Panc1 (cell line): ENCODE results near the gene PRKACB. TPM values are rescaled to one million over a fixed set of nuclear protein-coding genes. Genes with fewer than 3 reads are reported as not detected.

ENCODE experiments used
- ATAC-seq: fragments of 200-7000 bp; cut with Tn5 transposase; 2 replicates; pipeline ENCODE4 v1.9.1; 2020; ENCODE audit warnings: mild to moderate bottlenecking, moderate library complexity
- BruUV-seq: library from RNA; stranded (reverse); fragments of 400-500 nt; replicated peaks from 2 replicates; lab custom pipeline; 2021; lab: Mats Ljungman, UMichigan
- CTCF ChIA-PET: fragments of 300-600 bp; sonication (Branson Sonifier 250); formaldehyde crosslinking; loops from one replicate; lab custom pipeline; 2022; ENCODE audit warnings: antibody characterized with exemption; lab: Charles Lee
- POLR2A ChIA-PET: fragments of 300-600 bp; sonication (Branson Sonifier 250); formaldehyde crosslinking; loops from one replicate; lab custom pipeline; 2022; ENCODE audit warnings: antibody characterized with exemption; lab: Charles Lee
- DNase-seq: peaks from one replicate; pipeline ENCODE4 v3.0.0-alpha.2; 2010; ENCODE audit warnings: low read depth, low spot score
- H3K27ac ChIP-seq: 2 replicates; pipeline ENCODE4 v1.5.1; 2011; ENCODE audit warnings: mild to moderate bottlenecking, low read length, inconsistent platforms
- H3K27me3 ChIP-seq: fragments of 200-500 bp; sonication (Bioruptor generic); 2 replicates; pipeline ENCODE4 v1.6.0; 2014; ENCODE audit warnings: low read length, inconsistent platforms; ENCODE audit not compliant: control insufficient read depth, insufficient read depth
- H3K36me3 ChIP-seq: fragments of 200-500 bp; sonication (Bioruptor generic); 2 replicates; pipeline ENCODE4 v1.5.1; 2014; ENCODE audit warnings: inconsistent platforms, mild to moderate bottlenecking, low read length, moderate library complexity; ENCODE audit not compliant: control insufficient read depth, insufficient read depth
- H3K4me1 ChIP-seq: 2 replicates; pipeline ENCODE4 v1.5.1; 2011; ENCODE audit warnings: inconsistent platforms, mild to moderate bottlenecking, low read length, moderate library complexity; ENCODE audit not compliant: control insufficient read depth, insufficient read depth
- H3K4me3 ChIP-seq, 2 experiments: 2 replicates each; pipeline ENCODE4 v1.5.1; 2011 to 2012; ENCODE audit warnings: low read depth in 2 of 2, low read length in 2 of 2, mild to moderate bottlenecking in 2 of 2, inconsistent platforms in 1 of 2, moderate library complexity in 1 of 2
- H3K9me3 ChIP-seq: fragments of 200-500 bp; sonication (Bioruptor generic); 2 replicates; pipeline ENCODE4 v1.5.1; 2014; ENCODE audit warnings: low read depth, mild to moderate bottlenecking, inconsistent platforms, low read length, moderate library complexity; ENCODE audit not compliant: control insufficient read depth, insufficient read depth
- POLR2AphosphoS5 ChIP-seq: IDR thresholded peaks from 2 replicates; pipeline ENCODE4 v1.6.1; 2012; ENCODE audit warnings: mild to moderate bottlenecking, low read depth, low read length, moderate library complexity
- SIN3A ChIP-seq: IDR thresholded peaks from 2 replicates; pipeline ENCODE4 v1.6.1; 2012; ENCODE audit warnings: low read depth, mild to moderate bottlenecking, low read length, moderate library complexity, borderline replicate concordance; ENCODE audit not compliant: insufficient read depth
- TCF7L2 ChIP-seq: IDR thresholded peaks from 2 replicates; pipeline ENCODE4 v1.6.1; 2011; ENCODE audit warnings: mild to moderate bottlenecking, low read depth, low read length, inconsistent platforms
- in situ Hi-C: cut with HindIII; loops from 2 replicates; pipeline ENCODE4 v1.10.0; 2016; ENCODE audit warnings: low sequenced_read_pairs, low pct_unique_long_range_greater_than_20kb
- intact Hi-C: fragments of 100-400 bp; cut with micrococcal nuclease; formaldehyde crosslinking; loops from one replicate; pipeline ENCODE4 v1.10.0; 2022; ENCODE audit not compliant: unreplicated experiment
- total RNA-seq: library from RNA; stranded (reverse); gene quantifications from one replicate; pipeline ENCODE4 v1.2.1, GENCODE V29; 2021; ENCODE audit not compliant: unreplicated experiment
- TF ChIP-seq, protein P1 (sequence below): fragments of 450-650 bp; IDR thresholded peaks from 2 replicates; pipeline ENCODE4 v1.5.1; 2017; ENCODE audit warnings: mild to moderate bottlenecking
- TF ChIP-seq, protein P2 (sequence below), 2 experiments: IDR thresholded peaks; 2 replicates each; pipeline ENCODE4 v1.6.1; 2011 to 2012; ENCODE audit warnings: low read depth in 2 of 2, control low read depth in 1 of 2, low read length in 1 of 2, mild to moderate bottlenecking in 1 of 2, moderate library complexity in 1 of 2; ENCODE audit not compliant: insufficient read depth in 1 of 2

Gene PRKACB
- total RNA-seq, 1 experiment from 2014 or later: 54.9 TPM

DNA sequence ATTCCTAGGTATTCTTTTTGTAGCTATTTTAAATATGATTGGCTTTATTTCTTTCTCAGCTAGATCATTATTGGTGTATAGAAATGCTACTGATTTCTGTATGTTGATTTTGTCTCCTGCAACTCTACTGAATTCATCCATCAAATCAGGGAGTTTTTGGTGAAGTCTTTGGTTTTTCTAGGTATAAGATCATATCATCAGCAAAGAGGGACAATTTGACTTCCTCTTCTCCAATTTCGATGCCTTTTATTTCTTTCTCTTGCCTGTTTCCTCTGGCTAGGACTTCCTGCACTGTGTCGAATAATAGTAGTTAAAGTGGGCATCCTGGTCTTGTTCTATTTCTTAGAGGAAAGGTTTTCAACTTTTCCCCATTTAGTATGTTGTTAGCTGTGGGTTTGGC lies 27.5 kb upstream of the PRKACB start:
- H3K9me3 ChIP-seq: no peaks in the 10 kb centered on the region
- H3K27ac ChIP-seq: no peak overlapping the region
- no peak overlapping the region for H3K4me3 ChIP-seq
- intact Hi-C loops: no loop called here
- H3K4me1 ChIP-seq: no peaks in the 10 kb centered on the region
- H3K36me3 ChIP-seq: no peaks in the 10 kb centered on the region
- in situ Hi-C loops: no loop called here
- ChIA-PET POLR2A (no interaction called here), CTCF (no interaction called here)
- ATAC-seq: no peak
- no peaks in the 10 kb centered on the region for H3K27me3 ChIP-seq
- TF ChIP-seq, protein P1, sequence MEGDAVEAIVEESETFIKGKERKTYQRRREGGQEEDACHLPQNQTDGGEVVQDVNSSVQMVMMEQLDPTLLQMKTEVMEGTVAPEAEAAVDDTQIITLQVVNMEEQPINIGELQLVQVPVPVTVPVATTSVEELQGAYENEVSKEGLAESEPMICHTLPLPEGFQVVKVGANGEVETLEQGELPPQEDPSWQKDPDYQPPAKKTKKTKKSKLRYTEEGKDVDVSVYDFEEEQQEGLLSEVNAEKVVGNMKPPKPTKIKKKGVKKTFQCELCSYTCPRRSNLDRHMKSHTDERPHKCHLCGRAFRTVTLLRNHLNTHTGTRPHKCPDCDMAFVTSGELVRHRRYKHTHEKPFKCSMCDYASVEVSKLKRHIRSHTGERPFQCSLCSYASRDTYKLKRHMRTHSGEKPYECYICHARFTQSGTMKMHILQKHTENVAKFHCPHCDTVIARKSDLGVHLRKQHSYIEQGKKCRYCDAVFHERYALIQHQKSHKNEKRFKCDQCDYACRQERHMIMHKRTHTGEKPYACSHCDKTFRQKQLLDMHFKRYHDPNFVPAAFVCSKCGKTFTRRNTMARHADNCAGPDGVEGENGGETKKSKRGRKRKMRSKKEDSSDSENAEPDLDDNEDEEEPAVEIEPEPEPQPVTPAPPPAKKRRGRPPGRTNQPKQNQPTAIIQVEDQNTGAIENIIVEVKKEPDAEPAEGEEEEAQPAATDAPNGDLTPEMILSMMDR: no peak
- TF ChIP-seq, protein P2, sequence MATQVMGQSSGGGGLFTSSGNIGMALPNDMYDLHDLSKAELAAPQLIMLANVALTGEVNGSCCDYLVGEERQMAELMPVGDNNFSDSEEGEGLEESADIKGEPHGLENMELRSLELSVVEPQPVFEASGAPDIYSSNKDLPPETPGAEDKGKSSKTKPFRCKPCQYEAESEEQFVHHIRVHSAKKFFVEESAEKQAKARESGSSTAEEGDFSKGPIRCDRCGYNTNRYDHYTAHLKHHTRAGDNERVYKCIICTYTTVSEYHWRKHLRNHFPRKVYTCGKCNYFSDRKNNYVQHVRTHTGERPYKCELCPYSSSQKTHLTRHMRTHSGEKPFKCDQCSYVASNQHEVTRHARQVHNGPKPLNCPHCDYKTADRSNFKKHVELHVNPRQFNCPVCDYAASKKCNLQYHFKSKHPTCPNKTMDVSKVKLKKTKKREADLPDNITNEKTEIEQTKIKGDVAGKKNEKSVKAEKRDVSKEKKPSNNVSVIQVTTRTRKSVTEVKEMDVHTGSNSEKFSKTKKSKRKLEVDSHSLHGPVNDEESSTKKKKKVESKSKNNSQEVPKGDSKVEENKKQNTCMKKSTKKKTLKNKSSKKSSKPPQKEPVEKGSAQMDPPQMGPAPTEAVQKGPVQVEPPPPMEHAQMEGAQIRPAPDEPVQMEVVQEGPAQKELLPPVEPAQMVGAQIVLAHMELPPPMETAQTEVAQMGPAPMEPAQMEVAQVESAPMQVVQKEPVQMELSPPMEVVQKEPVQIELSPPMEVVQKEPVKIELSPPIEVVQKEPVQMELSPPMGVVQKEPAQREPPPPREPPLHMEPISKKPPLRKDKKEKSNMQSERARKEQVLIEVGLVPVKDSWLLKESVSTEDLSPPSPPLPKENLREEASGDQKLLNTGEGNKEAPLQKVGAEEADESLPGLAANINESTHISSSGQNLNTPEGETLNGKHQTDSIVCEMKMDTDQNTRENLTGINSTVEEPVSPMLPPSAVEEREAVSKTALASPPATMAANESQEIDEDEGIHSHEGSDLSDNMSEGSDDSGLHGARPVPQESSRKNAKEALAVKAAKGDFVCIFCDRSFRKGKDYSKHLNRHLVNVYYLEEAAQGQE (IDR thresholded peaks at IDR 0.05; ENCODE audit: insufficient read depth in 1 of 2, low read depth in 2 of 2, low read length in 1 of 2): no peak
- TF ChIP-seq SIN3A (no peak), TCF7L2 (no peak), POLR2AphosphoS5 (no peak)
- BruUV-seq: no TSS peak
- DNase-seq: no peak

DNA sequence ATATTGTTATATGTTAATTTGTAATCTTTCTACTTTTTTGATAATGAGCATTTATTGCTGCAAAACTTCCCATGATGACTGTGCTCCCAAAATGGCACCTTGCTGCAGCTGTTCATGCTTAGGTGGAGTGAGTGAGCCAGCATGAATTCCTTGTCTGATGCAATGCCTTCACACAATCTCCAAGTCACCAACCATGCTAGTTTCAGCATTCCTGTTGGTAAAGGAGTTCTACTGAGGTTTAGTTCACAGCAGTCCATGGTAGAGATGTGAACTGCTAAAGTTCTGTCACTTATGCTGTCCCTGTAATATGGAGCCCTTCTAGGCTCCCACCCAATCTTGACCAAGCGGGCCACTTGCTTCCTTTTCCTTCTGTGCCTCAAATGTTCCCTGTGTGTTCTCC lies 26.2 kb upstream of the PRKACB start:
- BruUV-seq: no TSS peak
- H3K4me3 ChIP-seq: no peak overlapping the region
- no peaks in the 10 kb centered on the region for H3K9me3 ChIP-seq
- DNase-seq: no peak
- ChIA-PET CTCF (no interaction called here), POLR2A (no interaction called here)
- intact Hi-C loops: no loop called here
- no peak for TF ChIP-seq TCF7L2
- TF ChIP-seq, protein P1: no peak; the same call in 1 of the 2 replicates
- TF ChIP-seq, protein P2 (IDR thresholded peaks at IDR 0.05; ENCODE audit: insufficient read depth in 1 of 2, low read depth in 2 of 2, low read length in 1 of 2): no peak
- H3K4me1 ChIP-seq: no peaks in the 10 kb centered on the region
- in situ Hi-C loops: no loop called here
- no peaks in the 10 kb centered on the region for H3K27me3 ChIP-seq
- no peak overlapping the region for H3K27ac ChIP-seq
- no peak for ATAC-seq
- no peaks in the 10 kb centered on the region for H3K36me3 ChIP-seq
